Limb (tissue), 2 donors: ENCODE results near the gene ERVW-1.
"Not testable (repeated sequence)": the region's sequence is repeated elsewhere in the genome, so short reads cannot be mapped to it uniquely, and the experiment has no call there.

Experiments used
- DNase-seq, 2 donors: peaks; one replicate each; pipeline ENCODE4 v3.0.0-alpha.2; 2016; ENCODE audit errors: extremely low spot score in 2 of 2

ERVW-1 gene, protein sequence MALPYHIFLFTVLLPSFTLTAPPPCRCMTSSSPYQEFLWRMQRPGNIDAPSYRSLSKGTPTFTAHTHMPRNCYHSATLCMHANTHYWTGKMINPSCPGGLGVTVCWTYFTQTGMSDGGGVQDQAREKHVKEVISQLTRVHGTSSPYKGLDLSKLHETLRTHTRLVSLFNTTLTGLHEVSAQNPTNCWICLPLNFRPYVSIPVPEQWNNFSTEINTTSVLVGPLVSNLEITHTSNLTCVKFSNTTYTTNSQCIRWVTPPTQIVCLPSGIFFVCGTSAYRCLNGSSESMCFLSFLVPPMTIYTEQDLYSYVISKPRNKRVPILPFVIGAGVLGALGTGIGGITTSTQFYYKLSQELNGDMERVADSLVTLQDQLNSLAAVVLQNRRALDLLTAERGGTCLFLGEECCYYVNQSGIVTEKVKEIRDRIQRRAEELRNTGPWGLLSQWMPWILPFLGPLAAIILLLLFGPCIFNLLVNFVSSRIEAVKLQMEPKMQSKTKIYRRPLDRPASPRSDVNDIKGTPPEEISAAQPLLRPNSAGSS

DNA sequence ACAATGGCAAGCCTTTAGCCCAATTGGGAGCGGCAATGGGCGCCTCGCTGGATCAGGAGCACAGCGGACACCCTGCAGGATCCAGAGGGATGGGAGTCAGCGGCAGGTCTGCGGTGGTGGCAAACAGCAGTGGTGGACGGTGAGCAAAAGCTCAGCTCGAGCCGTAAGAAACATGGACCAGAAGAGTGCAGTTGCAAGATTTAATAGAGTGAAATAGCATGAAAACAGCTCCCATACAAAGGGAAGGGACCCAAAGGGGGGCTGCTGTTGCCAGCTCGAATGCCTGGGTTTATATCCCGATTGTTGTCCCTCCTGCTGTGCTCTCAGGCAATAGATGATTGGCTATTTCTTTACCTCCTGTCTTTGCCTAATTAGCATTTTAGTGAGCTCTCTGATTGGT lies at the start of gene ERVW-1:
Gene ERVW-1, minus strand, starts transcription at position 266 of the 400 bp plus-strand sequence. CDS start 7,565 bp downstream, outside the sequence.
- DNase-seq, result not testable (repeated sequence)

DNA sequence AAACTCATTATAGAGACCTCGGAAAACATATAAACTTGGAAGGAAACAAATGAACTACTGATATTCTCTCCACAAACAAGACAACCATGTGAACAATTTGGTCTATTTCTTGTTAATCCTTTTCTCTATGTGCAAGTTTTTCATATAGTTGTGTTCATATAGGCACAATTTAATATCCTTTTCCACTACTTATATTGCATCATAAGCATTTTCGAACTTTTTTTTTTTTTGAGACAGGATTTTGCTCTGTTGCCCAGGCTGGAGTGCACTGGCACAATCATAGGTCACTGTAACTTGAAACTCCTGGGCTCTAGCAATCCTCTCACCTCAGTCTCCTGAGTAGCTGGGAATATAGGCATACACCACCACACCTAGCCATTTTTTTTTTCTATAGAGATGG lies 45.4 kb upstream of the ERVW-1 start:
- DNase-seq, result no peak

DNA sequence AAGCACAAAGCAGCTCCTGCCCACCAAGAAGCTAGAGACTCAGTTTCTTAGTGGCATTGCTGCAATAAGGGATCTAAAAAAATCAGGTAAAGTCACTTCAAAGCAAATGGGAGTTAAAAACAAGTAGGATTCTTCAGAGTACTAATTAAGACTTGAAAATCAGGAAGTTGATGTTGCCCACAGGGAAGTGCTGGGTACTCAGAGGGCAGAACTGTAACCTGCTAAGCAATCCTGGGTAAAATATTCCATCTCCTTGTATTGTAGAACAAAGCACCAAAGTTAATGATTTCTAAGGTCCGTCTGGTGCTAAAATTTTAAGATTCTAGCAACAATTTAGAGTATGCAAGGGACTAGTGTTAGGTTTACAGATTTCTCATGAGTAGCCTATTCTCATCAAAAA lies 42.3 kb upstream of the ERVW-1 start:
- no peak for DNase-seq

DNA sequence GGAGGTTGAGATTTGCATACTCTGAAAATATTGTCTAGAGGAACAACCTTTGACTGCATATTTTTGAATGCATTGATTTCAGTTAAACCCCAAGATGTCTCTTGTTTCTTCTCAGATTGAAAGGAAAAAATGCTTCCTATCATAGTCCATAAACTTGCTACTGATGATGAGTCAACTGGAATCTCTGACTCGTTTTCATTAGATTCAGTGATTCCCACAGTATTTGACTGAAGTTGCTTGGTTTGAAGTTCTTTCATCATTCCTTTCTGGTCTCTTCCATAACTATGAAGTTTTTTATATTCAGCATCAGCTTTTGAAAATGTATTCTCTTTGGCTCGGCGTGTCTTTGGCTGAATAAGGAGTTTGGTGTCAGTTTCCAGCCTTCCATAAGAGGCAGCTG lies 39.9 kb upstream of the ERVW-1 start:
- DNase-seq, result no peak

DNA sequence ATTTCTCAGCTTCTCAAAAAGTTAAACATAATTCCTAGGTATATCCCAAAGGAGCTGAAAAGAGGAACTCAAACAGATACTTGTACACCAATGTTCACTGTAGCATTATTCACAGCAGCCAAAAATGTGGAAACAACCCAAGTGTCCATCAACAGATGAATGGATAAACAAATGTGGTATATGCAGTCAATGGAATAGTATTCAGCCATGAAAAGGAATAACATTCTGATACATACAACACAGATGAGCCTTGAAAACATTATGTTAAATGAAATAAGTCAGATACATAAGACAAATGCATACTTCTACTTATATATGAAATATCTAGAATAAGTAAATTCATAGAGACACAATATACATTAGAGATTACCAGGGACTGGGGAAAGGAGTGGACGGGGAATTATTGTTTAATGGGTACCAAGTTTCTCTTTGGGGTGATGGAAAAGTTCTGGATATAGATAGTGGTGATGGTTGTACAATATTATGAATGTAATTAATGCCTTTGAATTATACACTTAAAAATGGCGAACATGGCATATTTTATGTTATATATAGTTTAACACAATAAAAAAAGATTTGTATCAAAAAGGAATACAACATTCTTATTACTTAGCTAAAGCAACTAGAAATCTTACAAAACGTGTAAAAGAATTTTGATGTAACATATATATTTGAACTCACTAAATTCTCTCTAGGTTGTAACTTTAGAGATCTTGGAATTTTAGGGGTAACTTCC lies 35.6 kb upstream of the ERVW-1 start:
- DNase-seq, result no peak

DNA sequence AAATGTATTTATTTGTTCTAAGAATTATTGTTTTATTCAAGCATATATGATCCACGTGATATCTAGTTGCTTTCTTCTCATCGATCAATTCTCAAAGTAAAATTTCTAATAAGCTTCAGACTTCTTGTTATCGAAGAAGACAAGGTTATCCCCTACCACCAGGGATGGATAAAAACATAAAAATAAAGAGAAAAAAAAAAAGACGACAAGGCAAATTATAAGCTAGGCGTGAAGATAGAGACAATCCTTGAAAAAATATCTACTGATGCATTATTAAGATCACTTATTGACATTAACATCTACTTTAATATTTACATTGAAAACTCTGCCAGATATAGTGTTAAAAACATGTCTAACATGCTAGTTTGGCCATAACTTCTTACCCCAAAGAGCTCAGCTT lies 31.2 kb upstream of the ERVW-1 start:
- no peak for DNase-seq

DNA sequence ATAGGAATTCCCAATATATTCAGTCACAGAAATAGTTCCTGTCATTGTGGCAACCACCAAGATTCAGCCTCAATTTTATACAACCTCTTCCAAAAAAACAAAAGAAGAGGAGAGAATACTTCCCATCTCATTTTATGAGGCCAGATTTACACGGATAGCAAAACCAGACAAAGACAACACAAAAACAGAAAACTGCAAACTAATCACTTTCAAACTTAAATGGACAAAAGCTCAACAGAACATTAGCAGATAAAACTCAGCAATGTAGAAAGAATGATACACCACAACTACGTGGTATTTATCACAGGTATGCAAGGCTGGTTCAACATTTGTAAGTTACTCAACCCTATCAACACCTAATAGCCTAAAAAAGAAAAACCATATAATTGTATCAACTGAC lies 28.6 kb upstream of the ERVW-1 start:
- DNase-seq, result no peak

DNA sequence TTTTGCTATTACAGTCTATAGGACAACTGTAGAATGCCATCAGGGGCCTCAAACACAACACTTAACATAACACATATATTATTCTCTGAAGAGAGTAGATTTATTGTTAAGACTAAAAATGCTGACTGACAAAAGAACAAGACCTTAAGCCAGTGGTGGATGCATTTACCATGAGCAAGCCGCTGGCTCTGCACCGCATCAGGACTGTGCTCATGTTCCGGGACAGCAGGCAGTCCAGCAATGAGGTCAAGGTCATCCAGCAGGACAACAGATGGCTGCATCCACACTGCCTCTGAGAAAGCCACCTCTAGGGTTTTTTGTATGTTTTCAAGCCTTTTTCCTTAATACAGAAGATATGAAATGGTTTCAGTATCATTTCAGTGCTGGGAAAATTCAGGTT lies 26.8 kb upstream of the ERVW-1 start:
- no peak for DNase-seq

DNA sequence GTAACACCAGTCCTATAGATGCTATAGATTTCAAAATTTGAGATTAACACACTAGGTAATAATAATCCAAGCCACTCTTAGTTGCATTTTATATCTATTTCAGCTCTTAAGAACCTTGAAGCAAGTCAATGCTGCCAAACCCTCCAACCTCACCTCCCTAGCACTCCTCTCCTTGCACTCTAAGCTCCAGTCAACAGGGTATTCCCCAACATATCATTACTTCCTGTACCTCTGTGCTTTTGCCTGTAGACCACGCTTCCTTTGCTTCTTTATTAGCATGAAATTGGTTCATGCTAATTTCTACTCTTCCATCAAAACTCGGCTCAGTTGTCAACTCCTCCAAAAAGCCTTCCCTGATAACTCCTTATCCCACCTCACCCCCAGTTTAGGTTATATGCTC lies 26.0 kb upstream of the ERVW-1 start:
- no peak for DNase-seq

DNA sequence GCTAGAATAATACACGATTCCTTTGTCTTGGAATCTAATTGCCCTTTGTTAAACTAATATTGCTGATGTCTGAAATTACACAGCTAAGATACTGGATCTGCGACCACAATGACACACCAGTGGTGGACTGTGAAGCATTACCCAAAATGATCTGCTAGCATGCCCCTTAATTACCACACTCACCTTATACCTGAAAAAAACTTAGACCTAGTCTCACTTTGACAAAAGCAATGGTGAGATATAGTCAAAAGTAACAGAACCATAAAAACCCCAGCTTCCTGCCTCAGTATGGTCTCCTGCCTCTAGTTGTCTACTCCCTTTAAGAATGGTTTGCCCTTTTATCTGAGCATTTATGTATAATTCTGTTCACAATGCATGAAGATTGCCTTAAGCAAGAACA lies 20.8 kb upstream of the ERVW-1 start:
- DNase-seq, result no peak

DNA sequence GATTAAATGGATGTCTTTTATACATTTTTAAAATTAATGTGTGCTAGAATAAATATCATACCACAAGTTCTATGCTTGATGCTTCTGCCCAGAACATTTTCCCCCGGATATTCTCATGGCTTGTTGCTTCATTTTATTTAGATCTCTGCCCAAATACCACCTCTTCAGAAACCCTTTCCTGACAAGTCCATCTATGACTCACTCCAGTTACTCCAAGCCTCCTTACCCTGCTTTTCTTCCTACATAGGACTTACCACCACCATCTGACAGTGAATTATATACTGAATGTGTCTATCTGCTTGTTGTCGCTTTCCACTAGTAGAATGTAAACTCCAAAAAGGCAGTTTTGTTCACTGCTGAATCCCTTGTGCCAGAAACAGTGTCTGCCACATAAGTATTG lies 19.1 kb upstream of the ERVW-1 start:
- no peak for DNase-seq

DNA sequence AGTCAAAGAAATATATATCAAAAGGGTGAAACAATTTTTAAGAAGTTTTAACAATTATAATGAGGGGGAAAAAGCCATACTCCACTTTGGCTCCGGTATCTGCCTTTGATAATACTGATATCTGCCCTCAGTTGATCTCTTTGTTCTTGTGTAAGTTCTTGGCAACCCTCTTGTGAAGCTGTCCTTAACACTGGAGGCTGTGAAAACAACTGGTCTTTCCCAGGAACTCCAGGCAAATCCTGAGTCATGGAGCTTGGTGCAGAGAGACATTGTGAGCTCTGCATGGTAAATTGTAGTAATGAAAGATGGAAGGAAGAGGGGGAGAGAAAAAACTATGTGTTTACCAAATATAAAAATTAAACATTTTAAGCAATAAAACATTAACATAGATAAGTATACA lies 11.9 kb upstream of the ERVW-1 start:
- no peak for DNase-seq

DNA sequence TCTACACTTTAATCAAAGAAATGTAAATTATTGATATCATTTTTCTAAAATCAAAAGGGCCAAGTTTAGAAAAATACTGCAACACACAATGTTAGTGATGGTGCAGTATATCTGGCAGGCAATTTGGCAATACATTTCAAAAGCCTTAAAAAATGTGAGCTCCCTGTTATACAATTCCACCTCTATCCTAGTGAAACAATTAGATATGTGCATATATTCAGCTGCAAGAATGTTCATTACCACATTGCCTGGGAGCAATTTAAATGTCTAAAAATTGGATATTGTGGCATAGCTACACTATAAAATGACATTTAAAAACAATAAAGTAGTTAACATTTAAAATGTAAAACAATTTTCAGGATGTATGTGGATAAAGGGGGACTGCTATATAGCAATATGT lies 10.1 kb upstream of the ERVW-1 start:
- no peak for DNase-seq

DNA sequence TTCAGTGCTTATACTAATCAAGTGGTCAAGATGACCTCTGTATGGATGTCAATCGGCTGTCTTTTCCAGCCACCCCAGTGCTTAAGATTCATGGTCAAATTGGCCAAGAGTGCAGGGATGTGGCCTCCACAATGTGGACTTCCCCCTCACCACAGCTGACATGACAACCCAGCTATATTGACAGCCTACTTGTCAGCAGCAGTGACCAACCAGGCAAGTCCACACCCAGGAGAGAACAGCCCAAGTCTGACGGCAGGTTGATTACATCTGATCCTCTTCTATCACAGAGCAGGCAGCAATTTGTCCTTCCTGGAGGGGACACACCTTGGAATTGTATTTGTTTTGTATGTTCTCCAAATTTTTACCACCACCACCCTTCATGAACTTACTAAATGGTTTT lies 8.2 kb upstream of the ERVW-1 start:
- no peak for DNase-seq

DNA sequence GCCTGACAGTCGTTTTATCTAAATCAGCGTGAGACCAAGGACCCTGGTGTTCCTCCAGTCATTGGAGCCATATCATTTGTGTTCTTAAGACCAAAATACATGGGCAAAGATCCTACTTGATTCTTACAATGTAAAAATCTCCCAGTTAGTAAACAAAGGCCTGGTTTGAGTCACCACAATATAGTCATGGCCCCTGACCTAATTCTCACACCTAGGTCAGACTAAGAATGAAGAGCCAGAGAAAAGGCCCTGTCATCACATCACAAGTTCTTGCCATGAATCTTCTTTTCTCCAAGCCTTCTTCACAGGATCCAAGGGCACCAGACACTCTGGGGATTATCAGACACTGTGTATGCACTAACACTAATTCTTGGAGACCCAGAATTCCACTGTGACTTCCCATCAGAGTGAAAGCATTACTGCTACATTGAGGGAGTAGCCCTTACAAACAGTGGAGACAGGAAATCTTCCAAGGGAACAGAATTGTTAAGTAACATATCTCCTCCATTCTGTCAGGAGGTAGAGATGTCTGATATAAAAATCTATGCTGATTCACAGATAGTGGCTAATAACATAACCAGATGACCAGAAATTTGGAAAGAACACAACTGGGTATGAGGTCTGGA lies 7.6 kb upstream of the ERVW-1 start:
- DNase-seq, result no peak

DNA sequence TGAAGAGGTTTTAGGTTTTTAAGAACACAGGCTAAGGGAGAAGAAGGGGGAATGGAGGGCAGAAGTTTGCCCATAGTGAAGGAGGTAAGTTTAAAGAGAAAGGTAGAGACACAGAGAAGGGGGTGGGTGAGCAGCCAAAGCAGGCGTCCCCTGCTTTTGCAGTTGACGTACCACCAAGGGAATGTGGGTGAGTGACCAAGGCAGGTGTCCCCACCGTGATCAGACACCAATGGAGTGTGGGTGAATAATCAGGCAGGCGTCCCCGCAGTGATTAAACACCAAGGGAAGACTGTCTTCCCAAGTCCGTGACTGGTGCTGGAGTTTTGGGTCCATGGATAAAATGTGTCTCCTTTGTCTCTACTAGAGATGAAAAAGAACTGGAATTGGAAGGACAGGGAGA lies 6.5 kb upstream of the ERVW-1 start:
- DNase-seq, result not testable (repeated sequence)

DNA sequence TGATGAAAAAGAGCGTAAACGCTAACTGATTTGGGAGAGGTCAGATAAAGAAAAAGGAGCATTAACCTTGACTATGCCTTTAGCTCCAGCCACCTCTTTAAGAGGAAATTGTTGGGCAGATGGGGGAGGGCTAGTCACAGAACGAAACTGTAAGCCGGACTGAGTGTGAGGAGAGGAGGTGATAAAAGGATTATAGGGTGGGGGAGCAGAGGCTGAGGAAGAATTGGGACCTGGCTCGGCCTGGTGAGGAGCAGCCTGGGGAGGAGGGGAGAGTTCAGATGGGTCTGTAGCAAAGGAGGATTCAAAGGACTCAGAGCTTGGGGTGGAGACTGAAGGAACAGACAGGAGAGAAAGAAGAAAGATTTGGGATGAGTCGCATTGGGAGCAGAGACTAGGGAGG lies 5.9 kb upstream of the ERVW-1 start:
- not testable (repeated sequence) for DNase-seq

DNA sequence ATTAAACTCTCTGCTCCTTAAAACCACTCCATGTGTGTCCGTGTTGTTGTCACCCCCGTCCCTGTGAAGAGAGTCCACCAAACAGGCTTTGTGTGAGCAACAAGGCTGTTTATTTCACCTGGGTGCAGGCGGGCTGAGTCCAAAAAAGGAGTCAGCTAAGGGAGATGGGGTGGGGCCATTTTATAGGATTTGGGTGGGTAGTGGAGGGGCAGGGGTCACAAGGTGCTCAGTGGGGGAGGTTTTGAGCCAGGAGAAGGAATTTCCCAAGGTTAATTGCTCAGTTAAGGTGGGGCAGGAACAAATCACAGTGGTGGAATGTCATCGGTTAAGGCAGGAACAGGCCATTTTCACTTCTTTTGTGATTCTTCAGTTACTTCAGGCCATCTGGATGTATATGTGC lies 1.4 kb upstream of the ERVW-1 start:
- not testable (repeated sequence) for DNase-seq

DNA sequence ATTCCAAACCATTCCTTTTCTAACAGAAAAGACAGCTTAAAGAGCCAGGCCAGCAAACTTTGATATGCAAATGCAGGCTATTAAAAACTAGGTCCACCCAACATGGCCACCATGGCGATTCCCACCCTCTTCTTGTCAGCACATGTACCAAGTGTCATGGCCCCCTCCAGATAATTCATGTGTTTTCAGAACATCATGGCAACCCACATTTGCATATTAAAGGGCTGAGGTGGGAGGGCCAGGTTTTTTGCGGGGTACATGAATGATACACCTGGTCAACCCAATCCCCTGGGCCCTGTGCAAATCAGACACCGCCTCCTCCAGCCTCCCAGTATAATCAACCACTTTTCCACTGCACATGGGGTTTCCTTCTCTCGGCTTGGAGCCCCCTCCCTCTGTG lies 965 bp upstream of the ERVW-1 start:
- DNase-seq, result no peak

DNA sequence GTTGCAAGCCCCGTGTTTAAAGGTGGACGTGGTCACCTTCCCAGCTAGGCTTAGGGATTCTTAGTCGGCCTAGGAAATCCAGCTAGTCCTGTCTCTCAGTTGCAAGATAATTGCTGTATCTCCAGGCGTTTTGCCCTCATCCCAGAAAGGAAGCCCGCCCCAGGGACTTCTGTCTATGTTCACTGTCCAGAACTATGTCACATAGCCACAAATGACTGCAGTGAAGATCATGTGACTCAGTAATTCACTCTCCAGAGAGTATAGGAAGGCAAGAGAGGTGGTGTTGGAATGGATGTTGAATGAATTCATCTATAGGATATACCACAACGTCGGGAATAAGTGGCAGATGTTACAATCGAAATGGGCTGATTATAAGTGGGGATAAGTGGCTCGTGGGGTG lies 349 bp upstream of the ERVW-1 start:
- DNase-seq, result no peak

DNA sequence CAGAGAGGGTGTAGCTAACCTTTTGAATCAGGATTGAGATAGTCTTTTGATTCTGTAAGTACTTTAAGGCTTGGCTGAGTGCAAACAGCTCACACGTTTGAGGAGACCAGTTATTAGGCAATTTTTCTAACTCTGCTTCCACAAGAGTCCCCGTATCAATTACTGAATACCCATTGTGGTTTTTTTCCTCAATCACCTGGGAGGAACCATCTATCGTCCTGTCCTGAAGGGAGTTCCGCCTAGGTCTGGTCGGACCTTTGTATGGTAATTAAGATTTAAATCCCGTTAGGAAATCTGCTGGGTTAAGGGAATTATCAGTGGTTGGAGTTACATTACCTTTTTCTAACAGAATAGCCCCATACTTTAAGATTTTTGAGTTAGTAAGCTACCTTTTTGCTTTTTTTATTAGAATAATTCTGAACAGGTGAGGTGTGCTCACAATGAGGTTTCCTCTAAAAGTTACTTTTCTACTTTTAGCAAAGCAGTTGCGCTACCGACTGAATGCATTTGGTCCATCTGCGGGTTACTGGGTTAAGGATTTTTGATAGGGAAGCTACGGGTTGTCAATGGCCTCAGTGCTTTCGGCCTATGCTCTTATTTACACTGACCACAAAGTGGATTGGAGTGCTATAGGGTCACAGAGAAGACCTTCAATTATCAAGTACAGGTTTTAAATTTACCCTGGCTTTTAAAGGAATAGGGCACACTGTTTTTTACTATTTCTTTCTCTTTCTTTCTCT lies 1.7 kb downstream of the ERVW-1 start:
- not testable (repeated sequence) for DNase-seq
